ENCODE data around the gene HM13. TPM values are rescaled to one million over a fixed set of nuclear protein-coding genes. Genes with fewer than 3 reads are reported as not detected.

The HM13 gene
- total and polyA plus RNA-seq, 2 of the 13 experiments (the other 11 are each of a cell fraction or from before 2014, with no cell fraction given): 118 to 243 TPM

GRCh38 chr20:31572701-31573554 lies 58.7 kb downstream of the HM13 start (continued):
- 0 out of 2 replicates have a peak, but pooled peaks have one; percentile 74 for TF ChIP-seq ZNF616 (CRISPR knock-in tag; IDR thresholded peaks at IDR 0.05; ENCODE audit: low read depth)
- peak; percentile 36 for TF ChIP-seq STAG1 (CRISPR knock-in tag; IDR thresholded peaks at IDR 0.05)
- TF ChIP-seq MIER3 (CRISPR knock-in tag; IDR thresholded peaks at IDR 0.05; ENCODE audit: borderline replicate concordance): peak; percentile 97
- no peak for TF ChIP-seq PREB (CRISPR knock-in tag; IDR thresholded peaks at IDR 0.05)
- TF ChIP-seq ZBTB49 (CRISPR knock-in tag; IDR thresholded peaks at IDR 0.05; ENCODE audit: borderline replicate concordance): peak; percentile 45; the same call in 1 of the 2 replicates
- 0 out of 2 replicates have a peak, but pooled peaks have one; percentile 14 for TF ChIP-seq HES4 (CRISPR knock-in tag; IDR thresholded peaks at IDR 0.05; ENCODE audit: borderline replicate concordance)
- TF ChIP-seq EED (CRISPR knock-in tag; IDR thresholded peaks at IDR 0.05): peak; percentile 78; the same call in 1 of the 2 replicates
- peak; percentile 81 for TF ChIP-seq ZNF136 (CRISPR knock-in tag; IDR thresholded peaks at IDR 0.05; ENCODE audit: low read depth)
- peak; percentile 61; the same call in 1 of the 2 replicates for TF ChIP-seq ATF5 (CRISPR knock-in tag; IDR thresholded peaks at IDR 0.05; ENCODE audit: low read depth)
- TF ChIP-seq E2F1 (CRISPR knock-in tag; IDR thresholded peaks at IDR 0.05): peak; percentile 87
- TF ChIP-seq SRSF4 (IDR thresholded peaks at IDR 0.05; ENCODE audit: low read depth, low read length, poor library complexity, severe bottlenecking): peak; percentile 94
- TF ChIP-seq ZKSCAN5 (CRISPR knock-in tag; IDR thresholded peaks at IDR 0.05): no peak; the same call in 1 of the 2 replicates
- TF ChIP-seq ZBED4 (CRISPR knock-in tag; IDR thresholded peaks at IDR 0.05; ENCODE audit: borderline replicate concordance): peak; percentile 97; the same call in 1 of the 2 replicates
- peak; percentile 96 for TF ChIP-seq ZBTB43 (CRISPR knock-in tag; conservative IDR thresholded peaks at IDR 0.05)
- no peak for TF ChIP-seq SP2 (CRISPR knock-in tag; IDR thresholded peaks at IDR 0.05)
- peak; percentile 83 for TF ChIP-seq ZSCAN31 (CRISPR knock-in tag; IDR thresholded peaks at IDR 0.05; ENCODE audit: low read depth)
- TF ChIP-seq ZBTB7A (CRISPR knock-in tag; IDR thresholded peaks at IDR 0.05): no peak; the same call in 1 of the 2 replicates

All from HepG2 (cell line).